Mesendoderm (in vitro differentiated cells): Measurements from ENCODE around the gene NAXD.
A peak's percentile ranks its signal among the peaks of the same experiment; 100 is the strongest.

Source experiments
- DNase-seq: peaks from one replicate; pipeline ENCODE4 v3.0.0; 2013
- H2AK5ac ChIP-seq: 2 replicates; pipeline ENCODE4 v1.6.1; 2013; ENCODE audit warnings: low read length, inconsistent platforms
- H2BK120ac ChIP-seq: 2 replicates; pipeline ENCODE4 v1.6.1; 2013; ENCODE audit warnings: low read depth, mild to moderate bottlenecking, low read length, moderate library complexity, mixed read lengths
- H2BK15ac ChIP-seq: replicated peaks from 2 replicates; pipeline ENCODE4 v1.6.1; 2013; ENCODE audit warnings: low read depth, mild to moderate bottlenecking, moderate library complexity
- H2BK5ac ChIP-seq: 2 replicates; pipeline ENCODE4 v1.6.1; 2013; ENCODE audit warnings: low read length, inconsistent platforms
- H3K18ac ChIP-seq: 2 replicates; pipeline ENCODE4 v1.6.1; 2013; ENCODE audit warnings: mild to moderate bottlenecking, low read length, mixed read lengths
- H3K23ac ChIP-seq: one replicate; pipeline ENCODE4 v1.6.1; 2013; ENCODE audit warnings: low read length
- H3K27ac ChIP-seq: 2 replicates; pipeline ENCODE4 v1.5.1; 2013; ENCODE audit warnings: low read depth, mild to moderate bottlenecking, inconsistent platforms, low read length, moderate library complexity
- H3K27me3 ChIP-seq: 2 replicates; pipeline ENCODE4 v1.6.1; 2013; ENCODE audit warnings: low read length, control low read depth, mild to moderate bottlenecking, inconsistent platforms; ENCODE audit not compliant: insufficient read depth, poor library complexity
- H3K36me3 ChIP-seq: 2 replicates; pipeline ENCODE4 v1.6.1; 2013; ENCODE audit warnings: low read length, inconsistent platforms; ENCODE audit not compliant: control insufficient read depth, insufficient read depth
- H3K4ac ChIP-seq: one replicate; pipeline ENCODE4 v1.6.1; 2013; ENCODE audit warnings: low read depth, mild to moderate bottlenecking, low read length, moderate library complexity
- H3K4me1 ChIP-seq: 2 replicates; pipeline ENCODE4 v1.6.1; 2013; ENCODE audit warnings: low read depth, low read length, inconsistent platforms; ENCODE audit not compliant: control insufficient read depth
- H3K4me2 ChIP-seq: 2 replicates; pipeline ENCODE4 v1.6.1; 2013; ENCODE audit warnings: low read length
- H3K4me3 ChIP-seq: 2 replicates; pipeline ENCODE4 v1.5.1; 2013; ENCODE audit warnings: mild to moderate bottlenecking, low read length
- H3K56ac ChIP-seq: one replicate; pipeline ENCODE4 v1.6.1; 2013; ENCODE audit warnings: low read length
- H3K79me1 ChIP-seq: 2 replicates; pipeline ENCODE4 v1.6.1; 2013; ENCODE audit warnings: low read length, inconsistent platforms
- H3K79me2 ChIP-seq: 2 replicates; pipeline ENCODE4 v1.6.1; 2013; ENCODE audit warnings: mild to moderate bottlenecking, low read length; ENCODE audit not compliant: control insufficient read depth, insufficient read depth
- H3K9ac ChIP-seq: 2 replicates; pipeline ENCODE4 v1.6.1; 2013; ENCODE audit warnings: low read length, inconsistent platforms
- H4K5ac ChIP-seq: one replicate; pipeline ENCODE4 v1.6.1; 2013; ENCODE audit warnings: low read length
- H4K8ac ChIP-seq: one replicate; pipeline ENCODE4 v1.6.1; 2013; ENCODE audit warnings: low read depth, mild to moderate bottlenecking, control low read depth, low read length, moderate library complexity
- WGBS: extraction: QIAGEN DNeasy Blood & Tissue Kit; methylation state at CpG from one replicate; pipeline ENCODE4 v1.1.7; 2013; ENCODE audit warnings: low lambda C conversion rate, missing lambda C conversion rate; ENCODE audit not compliant: insufficient coverage; ENCODE audit errors: extremely low coverage; 5-methylcytosine and 5-hydroxymethylcytosine counted together

Gene NAXD

GRCh38 chr13:110643324-110643723 lies 28.0 kb downstream of the NAXD start:
- no peak overlapping the region for H2BK15ac ChIP-seq
- no peak overlapping the region for H3K4ac ChIP-seq
- peaks cover 2% of the 10 kb centered on the region for H3K4me1 ChIP-seq
- H3K4me2 ChIP-seq = no peak overlapping the region
- no peak for DNase-seq
- no peak overlapping the region for H2AK5ac ChIP-seq
- no peaks in the 10 kb centered on the region for H3K79me2 ChIP-seq
- H4K5ac ChIP-seq = no peak overlapping the region
- H2BK5ac ChIP-seq = no peak overlapping the region
- H3K27me3 ChIP-seq = no peaks in the 10 kb centered on the region
- peaks cover 6% of the 10 kb centered on the region for H3K36me3 ChIP-seq
- H3K79me1 ChIP-seq = peaks cover 2% of the 10 kb centered on the region
- H2BK120ac ChIP-seq = no peak overlapping the region
- H3K9ac ChIP-seq = no peak overlapping the region
- WGBS = no CpG with 5 or more reads among the region's 11 CpGs
- no peak overlapping the region for H3K56ac ChIP-seq
- no peak overlapping the region for H3K4me3 ChIP-seq
- no peak overlapping the region for H4K8ac ChIP-seq
- H3K18ac ChIP-seq = no peak overlapping the region
- no peak overlapping the region for H3K23ac ChIP-seq
- no peak overlapping the region for H3K27ac ChIP-seq

- no peak overlapping the region for H2AK5ac ChIP-seq
- H3K4me1 ChIP-seq = peaks cover 2% of the 10 kb centered on the region
- H3K79me1 ChIP-seq = peaks cover 2% of the 10 kb centered on the region
- H3K18ac ChIP-seq = no peak overlapping the region
- no CpG with 5 or more reads among the region's 13 CpGs for WGBS
- no peak overlapping the region for H4K8ac ChIP-seq
- no peak overlapping the region for H3K4ac ChIP-seq
- H3K36me3 ChIP-seq = peaks cover 6% of the 10 kb centered on the region
- no peak overlapping the region for H3K27ac ChIP-seq
- H2BK120ac ChIP-seq = no peak overlapping the region
- no peaks in the 10 kb centered on the region for H3K79me2 ChIP-seq
- no peak overlapping the region for H3K4me2 ChIP-seq
- H3K9ac ChIP-seq = no peak overlapping the region
- DNase-seq = no peak
- H4K5ac ChIP-seq = no peak overlapping the region
- H3K27me3 ChIP-seq = no peaks in the 10 kb centered on the region
- no peak overlapping the region for H3K56ac ChIP-seq
- no peak overlapping the region for H3K4me3 ChIP-seq
- no peak overlapping the region for H2BK5ac ChIP-seq
- H3K23ac ChIP-seq = no peak overlapping the region
- no peak overlapping the region for H2BK15ac ChIP-seq
Measured at GRCh38 chr13:110643768-110644421, 28.6 kb downstream of the NAXD start.

- H3K4me1 ChIP-seq = no peaks in the 10 kb centered on the region
- H3K79me2 ChIP-seq = no peaks in the 10 kb centered on the region
- no peak overlapping the region for H2BK5ac ChIP-seq
- H3K4me3 ChIP-seq = no peak overlapping the region
- H3K56ac ChIP-seq = peak overlapping the region; percentile 12
- H2BK15ac ChIP-seq = no peak overlapping the region
- H4K5ac ChIP-seq = no peak overlapping the region
- no peak overlapping the region for H3K4me2 ChIP-seq
- no peak overlapping the region for H3K9ac ChIP-seq
- no peak overlapping the region for H3K4ac ChIP-seq
- H3K27ac ChIP-seq = no peak overlapping the region
- H3K18ac ChIP-seq = no peak overlapping the region
- H4K8ac ChIP-seq = no peak overlapping the region
- H3K27me3 ChIP-seq = no peaks in the 10 kb centered on the region
- no CpG with 5 or more reads among the region's 28 CpGs for WGBS
- H2AK5ac ChIP-seq = no peak overlapping the region
- peak; percentile 92 for DNase-seq
- H2BK120ac ChIP-seq = no peak overlapping the region
- no peak overlapping the region for H3K23ac ChIP-seq
- peaks cover 2% of the 10 kb centered on the region for H3K79me1 ChIP-seq
- peaks cover 6% of the 10 kb centered on the region for H3K36me3 ChIP-seq
Measured at GRCh38 chr13:110644892-110645521, 29.7 kb downstream of the NAXD start.

GRCh38 chr13:110645750-110646149 lies 30.4 kb downstream of the NAXD start:
- H3K4me3 ChIP-seq = no peak overlapping the region
- no peak overlapping the region for H4K8ac ChIP-seq
- no peaks in the 10 kb centered on the region for H3K27me3 ChIP-seq
- H2AK5ac ChIP-seq = no peak overlapping the region
- no peak overlapping the region for H3K4ac ChIP-seq
- H2BK120ac ChIP-seq = no peak overlapping the region
- no CpG with 5 or more reads among the region's 15 CpGs for WGBS
- H3K4me2 ChIP-seq = no peak overlapping the region
- no peak overlapping the region for H4K5ac ChIP-seq
- peaks cover 2% of the 10 kb centered on the region for H3K79me1 ChIP-seq
- H3K79me2 ChIP-seq = no peaks in the 10 kb centered on the region
- H3K23ac ChIP-seq = no peak overlapping the region
- H3K36me3 ChIP-seq = peaks cover 6% of the 10 kb centered on the region
- H3K9ac ChIP-seq = no peak overlapping the region
- no peak for DNase-seq
- no peak overlapping the region for H2BK5ac ChIP-seq
- no peak overlapping the region for H3K56ac ChIP-seq
- no peak overlapping the region for H3K18ac ChIP-seq
- H3K4me1 ChIP-seq = no peaks in the 10 kb centered on the region
- no peak overlapping the region for H3K27ac ChIP-seq
- H2BK15ac ChIP-seq = no peak overlapping the region

- H3K18ac ChIP-seq = no peak overlapping the region
- no peak overlapping the region for H2AK5ac ChIP-seq
- no peak overlapping the region for H3K9ac ChIP-seq
- no peak for DNase-seq
- no CpG with 5 or more reads among the region's 29 CpGs for WGBS
- no peak overlapping the region for H3K4me3 ChIP-seq
- no peak overlapping the region for H4K5ac ChIP-seq
- H3K4me1 ChIP-seq = no peaks in the 10 kb centered on the region
- no peak overlapping the region for H3K4me2 ChIP-seq
- H3K27me3 ChIP-seq = no peaks in the 10 kb centered on the region
- H3K36me3 ChIP-seq = peaks cover 1% of the 10 kb centered on the region
- H4K8ac ChIP-seq = no peak overlapping the region
- H3K79me1 ChIP-seq = no peaks in the 10 kb centered on the region
- no peak overlapping the region for H2BK5ac ChIP-seq
- no peak overlapping the region for H2BK120ac ChIP-seq
- no peak overlapping the region for H3K23ac ChIP-seq
- no peaks in the 10 kb centered on the region for H3K79me2 ChIP-seq
- no peak overlapping the region for H3K27ac ChIP-seq
- no peak overlapping the region for H3K4ac ChIP-seq
- H3K56ac ChIP-seq = no peak overlapping the region
- H2BK15ac ChIP-seq = no peak overlapping the region
Measured at GRCh38 chr13:110646442-110647364, 31.4 kb downstream of the NAXD start.
